ENCODE results near the gene KLHDC8A. TPM values are rescaled to one million over a fixed set of nuclear protein-coding genes. Genes with fewer than 3 reads are reported as not detected.

Gene KLHDC8A
- not detected in 2 replicates for total RNA-seq

DNA sequence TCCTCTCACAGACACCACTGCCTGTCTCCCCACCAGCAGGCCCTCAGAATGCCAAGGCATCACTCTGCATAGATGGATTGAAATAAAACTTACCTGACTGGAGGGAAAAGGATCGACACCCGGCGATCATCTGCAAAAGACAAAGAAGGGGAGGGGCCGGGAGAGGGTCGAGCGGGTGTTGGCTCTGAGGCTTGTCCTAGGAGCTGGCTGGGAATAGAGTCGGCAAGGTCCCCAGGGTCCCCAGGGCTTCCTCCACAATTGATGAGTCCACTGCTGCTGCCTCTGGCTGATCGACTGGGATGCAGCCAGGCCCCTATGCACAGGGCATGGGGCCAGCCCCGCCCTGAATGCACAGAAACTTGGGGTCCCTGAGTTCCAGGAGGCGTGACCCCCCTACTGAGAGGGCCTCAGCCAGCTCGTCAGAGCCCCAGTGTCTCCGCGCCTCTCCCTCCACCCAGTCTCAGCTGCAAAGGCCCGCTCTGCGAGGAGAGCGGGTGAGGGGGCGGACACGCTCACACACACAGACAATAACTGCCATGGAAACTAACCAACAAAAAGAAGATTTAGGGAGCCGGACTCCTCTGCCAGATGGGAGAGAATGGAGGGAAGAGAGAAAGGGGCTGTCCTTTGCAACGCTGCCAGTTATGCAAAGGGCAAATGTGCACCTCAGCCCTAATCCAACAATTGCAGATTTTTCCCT, at the start of gene KLHDC8A:
TSS of gene KLHDC8A (minus strand) at position 483 of the 700 bp plus-strand sequence. CDS start 13,318 bp downstream, outside the sequence.

GRCh38 chr1:205321162-205321958, 35.4 kb downstream of the KLHDC8A start, which contains the start of gene NUAK2:
Gene NUAK2 (minus strand): TSS chr1:205321745. CDS start chr1:205321628, 117 bp downstream.

Small RNA genes within 50 kb of the gene (small RNA-seq; reads per million reads assigned to genes)
- not detected for gene SNRPGP10

Other genes with a start within 250 kb of the KLHDC8A start
- gene RBBP5, start 234.9 kb downstream of the KLHDC8A start, total RNA-seq, result 13.6 and 18.4 TPM in 2 replicates
- 10.7 and 10.9 TPM in 2 replicates for gene DSTYK, start 145.2 kb downstream of the KLHDC8A start, total RNA-seq
- 1.1 and 2.5 TPM in 2 replicates for gene TMCC2, start 129.0 kb downstream of the KLHDC8A start, total RNA-seq
- gene NUAK2, start 35.2 kb downstream of the KLHDC8A start, total RNA-seq, result 0.37 and 1.2 TPM in 2 replicates
- not detected in 2 replicates for gene LEMD1, start 65.1 kb upstream of the KLHDC8A start, total RNA-seq
- gene BLACAT1, start 99.1 kb upstream of the KLHDC8A start, total RNA-seq, result under 0.01 TPM in 1 of 2 replicates, not detected in the other
- gene CDK18, start 147.7 kb upstream of the KLHDC8A start, total RNA-seq, result under 0.01 TPM in 1 of 2 replicates, not detected in the other

Measured in subcutaneous preadipocyte (primary cell).